SKM-1 (cell line): ENCODE results near the gene COL23A1.
"Not testable (repeated sequence)": the region's sequence is repeated elsewhere in the genome, so short reads cannot be mapped to it uniquely, and the experiment has no call there.

Experiments used
- DNase-seq: peaks from one replicate; lab custom pipeline; 2025; ENCODE audit not compliant: unreplicated experiment; lab: John Stamatoyannopoulos, UW

The COL23A1 gene

DNA sequence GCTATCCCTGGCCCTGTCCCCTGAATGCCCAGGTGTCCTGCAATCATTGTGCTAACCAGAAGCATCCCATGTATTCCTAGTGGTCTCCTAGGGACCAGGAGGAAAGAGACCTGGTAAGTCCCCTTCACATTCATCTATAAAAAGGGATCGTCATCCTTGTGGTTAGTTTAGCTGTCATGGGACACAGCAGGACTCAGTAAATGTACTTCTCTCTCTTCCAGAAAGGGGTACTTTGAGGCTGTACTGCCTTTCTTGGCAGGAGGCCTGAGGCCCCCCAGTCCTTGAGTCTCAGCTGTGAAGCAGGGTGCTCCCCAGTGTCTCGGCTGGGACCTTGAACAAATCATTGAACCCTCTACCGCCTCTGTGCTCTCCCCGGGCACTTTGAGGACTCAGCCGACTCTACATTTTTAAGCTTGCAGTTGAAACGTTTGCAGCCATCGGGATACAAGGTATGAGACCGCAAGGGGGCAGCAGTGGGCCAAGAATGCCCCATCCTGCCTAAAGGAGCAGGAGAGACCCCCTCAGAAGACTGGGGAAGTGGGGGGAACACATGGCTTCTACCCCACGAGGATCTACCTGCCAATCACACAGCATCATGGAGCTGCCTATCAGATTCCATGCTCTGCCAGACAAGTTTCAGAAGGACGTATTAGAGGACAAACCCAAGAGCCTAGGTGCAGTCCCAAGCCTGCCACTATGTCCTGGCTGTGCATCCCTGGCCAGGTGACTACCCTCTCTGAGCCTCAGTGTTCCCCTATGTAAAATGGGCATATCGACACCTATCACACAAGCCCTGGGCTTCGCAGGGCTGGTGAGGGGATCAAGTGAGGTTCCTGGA, 355.2 kb downstream of the COL23A1 start:
- peak; percentile 44 for DNase-seq

DNA sequence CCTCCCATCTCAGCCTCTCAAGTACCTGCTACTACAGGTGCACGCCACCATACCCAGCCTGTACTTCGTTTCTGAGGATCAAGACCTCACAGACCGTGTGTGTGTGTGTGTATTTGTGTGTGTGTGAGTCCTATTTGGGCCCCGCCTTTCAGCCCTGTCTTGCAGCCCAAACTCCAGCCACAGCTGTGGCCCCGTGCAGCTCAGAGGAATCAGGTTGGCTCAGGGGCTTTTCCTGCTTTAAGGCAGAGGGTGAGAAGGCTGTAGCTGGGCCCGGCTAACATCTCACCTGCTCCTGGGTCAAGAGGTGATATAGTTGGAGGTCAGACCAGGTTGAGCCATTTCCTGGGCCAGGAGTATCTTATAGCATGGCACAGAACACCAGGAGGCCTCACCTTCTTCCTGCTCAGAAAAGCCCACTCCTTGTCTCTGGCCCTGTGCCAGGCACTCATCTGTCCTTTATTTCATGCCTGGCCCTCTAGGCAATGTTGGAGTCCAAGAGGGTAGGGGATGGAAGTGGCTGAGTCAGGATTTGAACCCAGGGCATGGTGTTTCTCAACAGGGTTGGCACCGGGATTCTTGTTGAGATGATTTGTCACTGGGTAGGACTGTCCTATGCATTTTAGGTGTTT, 356.0 kb downstream of the COL23A1 start:
- no peak for DNase-seq

DNA sequence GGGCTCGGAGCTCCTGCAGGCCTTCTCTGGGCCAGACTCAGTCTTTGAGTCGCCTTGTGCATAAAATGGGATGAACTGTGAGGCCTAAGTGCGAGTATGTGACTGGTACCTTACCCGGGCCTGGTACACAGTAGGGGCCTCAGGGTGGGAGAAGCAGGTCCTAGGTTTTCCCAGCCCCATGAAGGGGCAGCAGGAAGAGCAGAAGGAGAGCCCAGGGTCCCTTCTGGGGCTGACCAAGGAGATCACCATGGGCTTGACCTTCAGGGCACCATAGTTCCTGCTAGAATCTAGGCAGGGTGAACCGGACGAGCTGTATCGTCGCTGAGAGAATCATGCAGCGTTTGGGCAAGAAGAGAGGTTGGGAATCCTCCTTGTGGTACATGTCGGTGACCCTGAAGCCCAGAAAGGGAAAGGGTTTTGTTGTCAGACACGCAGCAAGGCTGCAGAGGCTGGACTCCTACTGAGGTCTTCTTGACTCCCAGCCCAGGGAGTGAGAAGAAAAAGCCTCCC, 357.2 kb downstream of the COL23A1 start:
- no peak for DNase-seq

GRCh38 chr5:178232124-178232919, 357.9 kb downstream of the COL23A1 start, which contains the start of gene PHYKPL:
TSS of gene PHYKPL (minus strand) at chr5:178232802. CDS start at chr5:178232550, 252 bp downstream.
- DNase-seq: no peak

DNA sequence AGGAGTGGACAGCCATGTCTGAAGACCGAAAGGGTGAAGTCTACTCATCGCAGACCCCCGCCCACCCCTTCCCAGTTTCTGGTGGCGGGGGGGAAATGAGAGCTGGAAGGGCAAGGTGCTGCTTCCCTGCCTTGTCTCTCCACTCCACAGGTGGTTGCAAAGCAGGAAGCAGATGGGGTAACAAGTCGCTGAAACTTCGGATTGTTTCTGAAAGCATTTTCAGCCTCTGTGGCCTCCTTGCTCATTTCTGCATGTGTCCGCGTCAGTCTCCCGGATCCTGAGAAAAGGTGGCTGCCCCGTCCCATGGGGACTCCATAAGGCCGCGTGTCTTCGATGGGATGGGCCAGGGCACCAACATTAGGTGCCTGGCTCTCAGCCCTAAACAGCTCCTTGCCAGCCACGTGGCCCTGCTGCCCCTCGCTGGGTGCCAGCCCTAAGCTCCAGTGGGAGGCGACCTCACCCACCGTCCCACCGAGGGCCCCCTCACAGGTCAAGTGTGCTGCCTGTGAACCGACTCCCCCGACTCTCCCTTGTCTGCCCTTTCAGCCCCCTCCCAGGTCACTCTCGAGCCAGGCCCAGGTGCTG, 358.6 kb downstream of the COL23A1 start:
- no peak for DNase-seq

DNA sequence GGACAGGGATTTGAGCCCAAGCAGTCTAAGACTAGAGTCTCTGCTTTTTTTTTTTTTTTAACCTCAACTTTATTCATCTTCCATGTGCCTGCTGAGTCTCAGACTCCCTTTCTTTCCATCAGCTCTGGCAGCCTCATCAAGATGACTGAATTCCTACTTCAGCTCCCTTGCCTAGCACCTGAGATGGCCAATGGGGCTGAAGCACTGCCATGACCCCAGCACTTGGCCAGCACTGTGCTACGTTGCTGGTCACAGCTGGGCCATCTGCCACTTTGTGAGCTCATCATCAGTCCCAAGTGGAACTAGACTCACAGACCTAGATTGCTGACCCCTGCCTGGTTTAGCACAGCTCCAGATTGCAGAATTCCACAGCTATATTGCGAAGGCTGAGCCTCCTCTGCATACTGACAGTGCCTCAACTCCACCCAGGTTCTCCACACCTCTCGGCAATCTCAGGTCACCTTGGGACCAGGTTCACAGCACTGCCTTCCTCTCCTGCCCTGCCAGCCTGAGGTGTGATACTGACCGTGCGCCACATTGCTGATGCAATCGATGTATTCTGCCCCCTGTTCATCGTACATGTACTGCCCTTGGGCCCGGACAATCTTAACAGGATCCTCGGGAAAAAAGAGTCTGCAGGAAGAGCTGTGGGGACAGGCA, 359.2 kb downstream of the COL23A1 start:
- no peak for DNase-seq

GRCh38 chr5:178229861-178230260, 360.3 kb downstream of the COL23A1 start:
- no peak for DNase-seq

DNA sequence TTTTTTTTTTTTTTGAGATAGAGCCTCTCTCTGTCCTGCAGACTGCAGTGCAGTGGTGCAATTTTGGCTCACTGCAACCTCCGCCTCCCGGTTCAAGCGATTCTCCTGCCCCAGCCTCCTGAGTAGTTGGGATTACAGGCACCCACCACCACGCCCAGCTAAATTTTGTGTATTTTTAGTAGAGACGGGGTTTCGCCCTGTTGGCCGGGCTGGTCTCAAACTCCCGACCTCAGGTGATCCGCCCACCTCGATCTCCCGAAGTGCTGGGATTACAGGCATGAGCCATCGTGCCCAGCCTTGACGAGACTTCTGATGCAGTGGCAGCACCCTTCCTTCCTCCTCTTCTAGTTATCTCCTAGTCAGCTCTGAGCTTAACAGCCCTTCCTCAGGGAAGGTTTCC, 361.1 kb downstream of the COL23A1 start:
- DNase-seq: not testable (repeated sequence)

- DNase-seq: no peak
Observed at GRCh38 chr5:178228609-178229008, 361.6 kb downstream of the COL23A1 start.

- DNase-seq: no peak
Observed at GRCh38 chr5:178227929-178228328, 362.3 kb downstream of the COL23A1 start.

DNA sequence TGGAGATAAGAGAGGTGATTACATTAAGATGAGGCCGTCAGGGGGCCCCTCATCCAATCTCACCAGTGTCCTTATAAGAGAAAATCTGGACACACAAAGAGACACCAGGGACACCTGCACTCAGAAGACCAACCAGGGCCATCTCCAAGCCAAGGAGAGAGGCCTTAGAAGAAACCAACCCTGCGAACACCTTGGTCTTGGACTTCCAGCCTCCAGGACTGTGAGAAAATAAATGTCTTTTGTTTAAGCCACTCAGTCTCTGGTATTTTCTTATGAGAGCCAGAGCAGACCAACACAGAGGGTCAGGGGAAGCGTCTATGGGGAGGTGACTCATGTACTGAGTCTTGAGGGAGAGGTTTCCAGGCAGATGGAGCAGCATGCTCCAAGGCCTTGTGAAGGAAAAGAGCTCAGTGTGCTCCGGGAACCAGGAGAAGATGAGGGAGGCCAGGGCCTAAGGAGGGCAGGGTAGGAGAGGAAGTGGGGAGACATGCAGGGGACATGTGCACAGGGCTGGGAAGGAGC, 363.0 kb downstream of the COL23A1 start:
- no peak for DNase-seq

DNA sequence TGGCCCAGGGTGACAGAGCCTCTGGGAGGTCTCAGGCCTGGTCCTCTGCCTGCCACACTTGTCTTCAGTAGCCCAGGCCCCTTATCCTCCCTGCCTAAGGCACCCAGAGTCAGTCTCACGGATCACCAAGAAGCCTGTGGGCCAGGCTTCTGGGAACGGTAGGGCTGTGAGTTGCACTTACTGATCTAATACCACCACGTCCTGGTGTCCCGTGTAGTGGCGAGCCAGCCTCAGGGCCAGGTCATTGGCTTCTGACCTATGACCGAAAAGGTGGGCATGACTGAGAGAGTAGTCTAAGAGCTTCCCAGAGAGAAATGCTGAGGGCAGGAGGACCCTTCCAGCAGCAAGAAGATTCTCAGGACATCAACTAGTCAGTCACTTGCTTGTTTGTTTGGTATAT, 365.0 kb downstream of the COL23A1 start:
- DNase-seq: no peak

DNA sequence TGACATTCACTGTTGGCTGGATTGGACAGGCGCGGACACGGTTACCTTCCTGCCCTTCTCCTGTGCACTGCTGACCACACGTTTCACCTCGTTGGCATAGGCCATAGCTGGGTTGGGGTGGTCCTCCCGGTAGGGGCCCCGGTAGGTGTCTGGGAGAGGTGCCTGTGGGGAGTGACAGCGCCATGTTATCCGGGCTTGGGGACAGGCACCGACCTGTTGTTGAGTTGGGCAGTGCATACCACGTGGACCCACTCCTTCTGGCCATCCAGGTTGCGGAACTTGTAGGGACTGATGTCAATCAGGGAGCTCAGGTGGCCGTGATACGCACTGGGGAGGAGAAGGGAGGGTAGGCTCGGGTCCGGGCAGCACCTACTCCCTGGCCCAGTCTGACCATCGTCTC, 365.8 kb downstream of the COL23A1 start:
- DNase-seq: no peak

DNA sequence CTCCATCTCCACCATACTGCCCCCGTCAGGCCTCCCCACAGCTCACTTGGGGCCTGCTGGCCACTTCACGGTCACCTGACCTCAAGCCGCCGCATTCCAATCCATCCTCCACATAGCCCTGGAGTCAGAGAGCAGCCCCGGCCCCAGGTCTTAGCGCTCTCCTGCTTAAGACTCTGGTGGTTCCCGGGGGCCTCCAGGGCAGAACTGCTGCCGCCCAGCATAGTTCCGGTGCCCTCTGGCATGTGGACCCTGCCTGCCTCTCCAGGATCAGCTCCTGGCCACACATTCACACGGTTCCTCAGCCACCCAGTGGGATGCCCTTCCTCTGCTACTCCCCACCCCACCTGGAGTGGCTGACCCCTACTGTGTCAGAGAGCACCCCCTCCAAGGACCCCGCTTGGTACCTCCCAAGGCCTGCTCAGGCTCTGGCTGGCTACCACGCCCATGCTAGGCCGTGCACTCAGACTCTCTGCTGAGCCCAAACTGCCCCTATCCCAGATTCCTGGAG, 366.3 kb downstream of the COL23A1 start:
- DNase-seq: no peak

- DNase-seq: no peak
Observed at GRCh38 chr5:178223196-178223773, 366.9 kb downstream of the COL23A1 start.

GRCh38 chr5:178222292-178222691, 367.9 kb downstream of the COL23A1 start:
- no peak for DNase-seq

DNA sequence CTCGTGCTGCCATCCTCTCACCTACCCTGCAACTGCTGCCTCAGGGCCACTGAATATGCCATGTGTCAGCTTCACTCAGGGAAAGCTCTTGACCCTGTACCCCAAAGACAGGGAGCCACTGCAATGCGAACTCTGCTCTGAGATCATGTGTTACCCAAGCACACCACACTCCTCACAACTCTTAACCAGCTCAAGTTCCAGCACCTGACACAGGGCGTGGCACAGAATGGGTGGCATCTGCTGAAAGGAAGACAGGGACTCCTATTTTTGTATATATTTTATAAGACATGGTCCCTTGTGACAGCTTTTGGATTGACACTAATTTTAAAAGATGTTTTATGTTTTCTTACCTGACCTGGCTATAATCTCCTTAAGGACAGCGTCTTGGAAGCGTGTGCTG, 368.3 kb downstream of the COL23A1 start:
- DNase-seq: no peak

GRCh38 chr5:178221282-178221681, 368.9 kb downstream of the COL23A1 start:
- DNase-seq: no peak

DNA sequence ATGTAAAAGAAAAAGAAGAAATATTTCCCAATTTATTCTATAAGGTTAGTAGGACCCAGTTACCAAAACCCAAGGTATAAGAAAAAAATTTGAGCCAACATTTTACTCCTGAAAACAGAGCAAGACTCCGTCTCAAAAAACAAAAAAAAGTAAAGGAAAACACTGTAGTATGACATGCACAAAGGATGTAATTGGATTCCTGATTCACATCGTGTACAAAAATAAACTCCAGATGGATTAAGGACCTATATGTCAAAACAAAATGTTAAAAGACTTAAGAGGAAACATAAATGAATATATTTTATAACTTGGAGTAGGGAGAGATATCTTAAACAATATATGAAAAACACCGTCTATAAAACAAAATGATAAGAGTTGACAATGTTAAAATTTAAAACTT, 371.4 kb downstream of the COL23A1 start:
- DNase-seq: no peak
